K562 (cell line): Measurements from ENCODE around the gene DNAH10. TPM values are rescaled to one million over a fixed set of nuclear protein-coding genes. Genes with fewer than 3 reads are reported as not detected.

Experiments used
- BRD9 ChIP-seq: fragments of 450-650 bp; IDR thresholded peaks from 2 replicates; pipeline ENCODE4 v1.6.1; 2018; ENCODE audit warnings: low read depth; ENCODE audit not compliant: partially characterized antibody
- CCNT2 ChIP-seq: IDR thresholded peaks from 2 replicates; pipeline ENCODE4 v1.6.1; 2011; ENCODE audit warnings: borderline replicate concordance, low read depth, mild to moderate bottlenecking, moderate library complexity, mixed read lengths, low read length; ENCODE audit not compliant: insufficient read length; ENCODE audit errors: extremely low read depth
- CTCF ChIP-seq, 3 experiments: IDR thresholded peaks in 2 of 3; conservative IDR thresholded peaks in 1 of 3; 2 replicates each; pipeline ENCODE4 v1.5.1; 2011 to 2012; ENCODE audit warnings: low read length in 3 of 3, mild to moderate bottlenecking in 3 of 3, control low read depth in 2 of 3, improper control_type of control experiment in 1 of 3, inconsistent platforms in 1 of 3, low read depth in 1 of 3, mixed read lengths in 1 of 3, moderate library complexity in 1 of 3; ENCODE audit not compliant: insufficient read depth in 2 of 3
- EGR1 ChIP-seq: fragments of 450-650 bp; conservative IDR thresholded peaks from 2 replicates; pipeline ENCODE4 v1.6.1; 2017; ENCODE audit warnings: mild to moderate bottlenecking
- FIP1L1 ChIP-seq: fragments of 200-400 bp; formaldehyde crosslinking; IDR thresholded peaks from 2 replicates; pipeline ENCODE4 v1.6.1; 2018; ENCODE audit warnings: mild to moderate bottlenecking, low read depth, low read length; ENCODE audit not compliant: poor library complexity, severe bottlenecking
- GABPA ChIP-seq: fragments of 200-800 bp; sonication (Bioruptor generic); conservative IDR thresholded peaks from 2 replicates; pipeline ENCODE4 v1.6.1; 2016; ENCODE audit warnings: low read depth, missing genetic modification characterization, missing compliant biosample characterization
- HNRNPLL ChIP-seq: fragments of 200-400 bp; formaldehyde crosslinking; IDR thresholded peaks from 2 replicates; pipeline ENCODE4 v1.6.1; 2017; ENCODE audit warnings: low read length, low read depth, mild to moderate bottlenecking; ENCODE audit not compliant: poor library complexity, severe bottlenecking
- JUND ChIP-seq, 2 experiments: IDR thresholded peaks; 2 replicates in 1 of 2; 3 replicates in 1 of 2; pipeline ENCODE4 v1.6.1; 2011; ENCODE audit warnings: borderline replicate concordance in 2 of 2, low read depth in 2 of 2, low read length in 2 of 2, improper control_type of control experiment in 1 of 2, missing biosample characterization in 1 of 2, missing genetic modification characterization in 1 of 2, missing genetic modification reagents in 1 of 2
- MYC ChIP-seq, 2 experiments: fragments of 250-450 bp in 1 of 2; sonication (Bioruptor Pico) in 1 of 2; IDR thresholded peaks; 2 replicates each; pipeline versions ENCODE4 v1.5.1 to v1.6.1; 2012 to 2021; ENCODE audit warnings: low read depth in 2 of 2, borderline replicate concordance in 1 of 2, improper control_type of control experiment in 1 of 2, low read length in 1 of 2, mild to moderate bottlenecking in 1 of 2, moderate library complexity in 1 of 2
- RBM22 ChIP-seq: fragments of 200-400 bp; formaldehyde crosslinking; IDR thresholded peaks from 2 replicates; pipeline ENCODE4 v1.6.1; 2018; ENCODE audit warnings: low read length, low read depth; ENCODE audit not compliant: poor library complexity, severe bottlenecking
- SUPT5H ChIP-seq: fragments of 450-650 bp; IDR thresholded peaks from 2 replicates; pipeline ENCODE4 v1.6.1; 2016
- TRIM24 ChIP-seq, 2 experiments: fragments of 450-650 bp; IDR thresholded peaks; 2 replicates each; pipeline ENCODE4 v1.6.1; 2016
- ZNF589 ChIP-seq: fragments of 200-800 bp; sonication (Bioruptor generic); IDR thresholded peaks from 2 replicates; pipeline ENCODE4 v1.6.1; 2016; ENCODE audit warnings: low read depth, missing genetic modification characterization, missing compliant biosample characterization
- ZNF639 ChIP-seq, 2 experiments: fragments of 200-800 bp in 1 of 2; sonication (Bioruptor generic) in 1 of 2; sonication (generic) in 1 of 2; formaldehyde crosslinking in 1 of 2; IDR thresholded peaks in 1 of 2; conservative IDR thresholded peaks in 1 of 2; 2 replicates each; pipeline versions ENCODE4 v1.5.0 to v1.6.1; 2016 to 2020; ENCODE audit warnings: missing compliant biosample characterization in 1 of 2, missing genetic modification characterization in 1 of 2, missing genetic modification reagents in 1 of 2
- polyA plus RNA-seq, 8 experiments: library from polyadenylated mRNA; depleted of rRNA in 4 of 8; stranded (reverse) in 5 of 8; unstranded in 3 of 8; fragments of >200 nt; fragmentation: Nextera tagmentation in 2 of 8; fragmentation: Illumina TruSeq in 1 of 8; extraction: Ambion mirVana in 2 of 8; extraction: Trizol in 1 of 8; gene quantifications; 2 replicates each; pipeline versions ENCODE4 v1.2.1 to v1.2.3, GENCODE V29; 2011 to 2014; ENCODE audit warnings: inconsistent platforms in 1 of 8, missing spikeins in 1 of 8
- total RNA-seq, 7 experiments: library from RNA; depleted of rRNA in 6 of 7; stranded (reverse); fragments of >200 nt in 6 of 7; fragmentation: Illumina TruSeq in 2 of 7; extraction: Trizol in 2 of 7; gene quantifications; 2 replicates each; pipeline versions ENCODE4 v1.2.1 to v1.2.3, GENCODE V29; 2011 to 2021; ENCODE audit warnings: low replicate concordance in 1 of 7
- TF ChIP-seq, protein P1 (sequence below): fragments of 200-800 bp; sonication (Bioruptor generic); IDR thresholded peaks from 2 replicates; pipeline ENCODE4 v1.6.1; 2017; ENCODE audit warnings: missing genetic modification characterization, missing compliant biosample characterization
- TF ChIP-seq, protein P2 (sequence below): IDR thresholded peaks from 2 replicates; pipeline ENCODE4 v1.6.1; 2012; ENCODE audit warnings: low read depth, low read length, improper control_type of control experiment, borderline replicate concordance

The DNAH10 gene
- total and polyA plus RNA-seq, 9 of the 15 experiments (the other 6 are each of a cell fraction or from before 2014, with no cell fraction given) = 0.01 to 0.06 (median 0.04) TPM; not detected in 1

GRCh38 chr12:123972457-123973401 lies 210.6 kb downstream of the DNAH10 start, which contains the start of the genes CCDC92 and ZNF664 (continued):
- peak; percentile 19 to 64 (median 60); a peak in 4 of 6 replicates for TF ChIP-seq CTCF (IDR thresholded peaks at IDR 0.05 in 2 of 3, conservative IDR thresholded peaks at IDR 0.05 in 1 of 3; ENCODE audit: insufficient read depth in 2 of 3, low read depth in 1 of 3, low read length in 3 of 3)
- TF ChIP-seq BRD9 = no peak
- peak; percentile 67; the same call in 1 of the 2 replicates for TF ChIP-seq MYC (IDR thresholded peaks at IDR 0.05; ENCODE audit: low read depth, low read length)
- no peak for TF ChIP-seq MYC (CRISPR knock-in tag; IDR thresholded peaks at IDR 0.05; ENCODE audit: borderline replicate concordance, low read depth)
- TF ChIP-seq HNRNPLL = peak; percentile 24
- peak in 1 of 2 experiments; percentile 96; a peak in 2 of 4 replicates for TF ChIP-seq ZNF639 (CRISPR knock-in tag; conservative IDR thresholded peaks at IDR 0.05 in 1 of 2, IDR thresholded peaks at IDR 0.05 in 1 of 2)
- TF ChIP-seq ZNF589 = no peak
- TF ChIP-seq EGR1 = peak; percentile 69
- 0 out of 2 replicates have a peak, but pooled peaks have one; percentile 26 for TF ChIP-seq SUPT5H
- 0 out of 2 replicates have a peak, but pooled peaks have one; percentile 8 for TF ChIP-seq JUND (IDR thresholded peaks at IDR 0.05; ENCODE audit: borderline replicate concordance, low read depth, low read length)
- no peak for TF ChIP-seq JUND (tag; IDR thresholded peaks at IDR 0.05; ENCODE audit: borderline replicate concordance, low read depth, low read length)
- TF ChIP-seq, protein P1, sequence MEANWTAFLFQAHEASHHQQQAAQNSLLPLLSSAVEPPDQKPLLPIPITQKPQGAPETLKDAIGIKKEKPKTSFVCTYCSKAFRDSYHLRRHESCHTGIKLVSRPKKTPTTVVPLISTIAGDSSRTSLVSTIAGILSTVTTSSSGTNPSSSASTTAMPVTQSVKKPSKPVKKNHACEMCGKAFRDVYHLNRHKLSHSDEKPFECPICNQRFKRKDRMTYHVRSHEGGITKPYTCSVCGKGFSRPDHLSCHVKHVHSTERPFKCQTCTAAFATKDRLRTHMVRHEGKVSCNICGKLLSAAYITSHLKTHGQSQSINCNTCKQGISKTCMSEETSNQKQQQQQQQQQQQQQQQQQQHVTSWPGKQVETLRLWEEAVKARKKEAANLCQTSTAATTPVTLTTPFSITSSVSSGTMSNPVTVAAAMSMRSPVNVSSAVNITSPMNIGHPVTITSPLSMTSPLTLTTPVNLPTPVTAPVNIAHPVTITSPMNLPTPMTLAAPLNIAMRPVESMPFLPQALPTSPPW = peak; percentile 96
- TF ChIP-seq, protein P2, sequence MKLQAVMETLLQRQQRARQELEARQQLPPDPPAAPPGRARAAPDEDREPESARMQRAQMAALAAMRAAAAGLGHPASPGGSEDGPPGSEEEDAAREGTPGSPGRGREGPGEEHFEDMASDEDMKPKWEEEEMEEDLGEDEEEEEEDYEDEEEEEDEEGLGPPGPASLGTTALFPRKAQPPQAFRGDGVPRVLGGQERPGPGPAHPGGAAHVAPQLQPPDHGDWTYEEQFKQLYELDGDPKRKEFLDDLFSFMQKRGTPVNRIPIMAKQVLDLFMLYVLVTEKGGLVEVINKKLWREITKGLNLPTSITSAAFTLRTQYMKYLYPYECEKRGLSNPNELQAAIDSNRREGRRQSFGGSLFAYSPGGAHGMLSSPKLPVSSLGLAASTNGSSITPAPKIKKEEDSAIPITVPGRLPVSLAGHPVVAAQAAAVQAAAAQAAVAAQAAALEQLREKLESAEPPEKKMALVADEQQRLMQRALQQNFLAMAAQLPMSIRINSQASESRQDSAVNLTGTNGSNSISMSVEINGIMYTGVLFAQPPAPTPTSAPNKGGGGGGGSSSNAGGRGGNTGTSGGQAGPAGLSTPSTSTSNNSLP = no peak
- TF ChIP-seq TRIM24 (IDR thresholded peaks at IDR 0.05) = no peak
- peak; percentile 52 for TF ChIP-seq CCNT2
- TF ChIP-seq RBM22 = peak; percentile 43
- peak; percentile 61 for TF ChIP-seq GABPA (tag)
- peak; percentile 19 for TF ChIP-seq FIP1L1
